ENCODE results near the gene DCHS2.

- TF ChIP-seq CTCF (conservative IDR thresholded peaks at IDR 0.05) (no peak), EZH2 (IDR thresholded peaks at IDR 0.05; ENCODE audit: low read depth) (no peak)
Observed at GRCh38 chr4:154192585-154192984, 299.0 kb downstream of the DCHS2 start.
